Measurements from ENCODE around the gene LIX1L.

Gene LIX1L

DNA sequence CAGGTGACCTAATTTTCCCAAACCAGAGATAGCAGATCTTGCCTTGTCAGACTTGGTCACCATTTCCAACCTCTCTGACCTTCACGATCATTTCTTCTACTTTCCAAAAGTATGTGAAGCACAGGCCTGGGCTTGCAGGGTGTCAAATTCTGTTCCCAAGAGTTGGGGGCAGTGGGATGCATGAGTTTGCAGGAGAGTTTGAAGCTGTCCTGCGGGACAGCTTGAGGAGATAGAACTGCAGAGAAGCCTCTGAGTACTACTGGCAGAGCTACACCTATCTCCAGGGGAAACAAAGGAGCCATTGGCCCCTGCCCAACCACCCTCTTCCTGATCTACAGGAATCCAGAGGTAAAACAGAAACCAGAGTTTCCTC lies 27.3 kb upstream of the LIX1L start:
- no peak for DNase-seq

DNA sequence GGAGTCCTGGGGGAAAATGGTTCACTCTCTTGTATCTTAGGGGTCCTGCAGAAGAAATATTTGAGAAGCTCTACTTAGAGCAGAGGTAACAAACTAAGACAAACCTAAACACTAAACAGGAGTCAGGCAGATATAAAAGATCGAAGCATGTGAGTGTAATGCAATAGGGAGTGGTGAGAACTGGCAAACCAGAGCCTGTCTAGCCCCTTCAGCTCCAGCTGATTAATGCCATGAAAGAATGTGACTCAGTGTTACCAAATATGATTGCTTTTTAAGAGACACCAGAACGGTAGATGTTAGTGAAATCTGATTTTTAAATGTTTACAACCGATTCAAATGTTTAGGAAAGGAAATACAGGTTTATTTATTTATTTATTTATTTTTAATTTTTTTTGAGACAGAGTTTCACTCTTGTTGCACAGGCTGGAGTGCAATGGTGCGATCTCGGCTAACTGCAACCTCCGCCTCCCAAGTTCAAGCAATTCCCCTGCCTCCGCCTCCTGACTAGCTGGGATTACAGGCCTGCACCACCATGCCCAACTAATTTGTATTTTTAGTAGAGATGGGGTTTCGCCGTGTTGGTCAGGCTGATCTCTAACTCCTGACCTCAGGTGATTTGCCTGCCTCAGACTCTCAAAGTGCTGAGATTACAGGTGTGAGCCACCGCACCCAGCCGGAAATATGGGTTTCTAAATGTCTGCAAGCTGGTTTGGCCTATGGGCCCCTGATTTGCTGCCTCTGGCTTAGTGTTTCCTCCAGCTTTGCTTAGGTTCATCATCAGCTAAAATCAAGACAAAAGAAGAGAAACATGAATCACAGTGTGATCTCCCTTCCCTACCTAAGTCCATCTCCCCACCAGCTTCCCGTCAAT lies 26.4 kb upstream of the LIX1L start:
- no peak for DNase-seq

DNA sequence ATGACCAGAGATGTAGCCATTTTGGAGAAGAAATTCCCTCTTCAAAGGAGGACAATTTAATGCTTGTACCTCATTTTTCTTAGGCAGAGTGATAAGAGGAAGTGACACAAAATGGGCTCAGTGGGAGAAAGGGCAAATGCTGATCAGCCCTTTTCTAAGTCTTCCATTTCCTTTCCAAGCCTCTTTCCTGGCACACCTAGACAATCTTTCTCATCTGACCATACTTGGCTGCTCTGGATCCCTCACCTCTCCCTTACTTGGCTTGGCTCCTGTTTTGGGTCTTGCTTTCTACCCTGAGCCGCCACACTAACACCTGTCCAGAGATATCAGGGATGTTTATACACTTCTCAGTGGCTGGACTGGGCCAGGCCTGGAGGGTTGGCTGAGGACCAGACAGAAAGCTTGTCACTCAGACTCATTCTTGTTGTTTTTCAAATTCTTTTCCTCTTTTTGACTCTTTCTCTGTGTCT lies 25.4 kb upstream of the LIX1L start:
- DNase-seq: no peak

DNA sequence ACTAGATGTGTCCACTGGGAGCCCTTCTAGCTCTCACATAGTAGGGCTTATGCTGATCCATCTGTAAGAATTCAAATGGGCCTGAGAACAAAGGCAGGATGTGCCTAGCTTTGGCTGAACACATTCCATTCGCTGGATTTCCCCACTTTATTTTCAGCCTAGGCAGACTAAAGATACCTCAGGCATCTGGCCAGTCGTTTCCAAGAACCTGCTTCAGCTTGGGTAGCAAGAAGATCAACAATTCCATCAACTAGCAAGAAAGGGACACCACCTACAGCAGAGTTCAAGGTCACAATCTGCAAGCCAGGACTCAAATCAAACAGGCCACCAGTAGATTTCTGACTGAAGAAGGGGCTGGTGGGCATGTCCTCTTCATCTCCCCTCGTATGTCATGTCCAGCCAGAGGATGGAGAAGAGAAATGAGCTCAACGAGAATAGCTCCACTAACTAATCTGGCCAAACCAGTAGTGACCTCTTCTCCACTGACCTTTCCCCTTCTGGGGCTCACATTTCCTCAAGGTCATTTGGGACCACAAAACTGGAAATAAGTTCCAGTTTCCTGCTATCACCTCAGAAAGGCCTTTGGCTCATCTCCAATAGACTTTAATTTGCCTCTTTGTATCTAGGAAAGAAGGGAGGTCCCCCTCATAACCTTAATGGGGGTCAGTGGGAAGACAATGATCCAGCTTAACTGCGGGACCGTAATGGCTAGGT lies 24.4 kb upstream of the LIX1L start:
- DNase-seq: no peak

DNA sequence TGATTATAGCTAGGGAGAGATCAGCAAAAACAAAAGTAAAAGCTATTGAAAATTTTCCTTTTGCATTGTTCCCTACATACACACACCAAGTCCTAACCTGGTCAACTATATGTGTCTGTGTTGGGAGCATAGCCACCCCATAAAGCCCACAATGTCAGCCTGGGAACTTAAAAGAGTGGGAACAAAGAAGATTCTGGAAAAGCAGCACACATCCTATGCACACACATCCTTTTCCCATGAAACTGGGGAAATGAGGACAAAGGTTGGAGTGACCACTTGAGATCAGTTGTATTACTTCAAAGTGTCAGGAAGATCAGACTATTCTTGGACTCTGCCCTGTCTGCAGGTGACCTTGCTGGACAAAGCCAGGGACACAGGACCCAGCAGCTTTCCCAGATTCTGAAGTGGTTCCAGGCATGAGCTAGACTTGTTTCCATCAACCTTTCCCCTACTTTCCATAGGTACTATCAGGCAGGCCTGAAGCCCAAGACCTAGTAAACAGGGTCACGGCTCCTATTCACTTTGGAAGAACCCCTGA lies 22.7 kb upstream of the LIX1L start:
- DNase-seq: no peak

DNA sequence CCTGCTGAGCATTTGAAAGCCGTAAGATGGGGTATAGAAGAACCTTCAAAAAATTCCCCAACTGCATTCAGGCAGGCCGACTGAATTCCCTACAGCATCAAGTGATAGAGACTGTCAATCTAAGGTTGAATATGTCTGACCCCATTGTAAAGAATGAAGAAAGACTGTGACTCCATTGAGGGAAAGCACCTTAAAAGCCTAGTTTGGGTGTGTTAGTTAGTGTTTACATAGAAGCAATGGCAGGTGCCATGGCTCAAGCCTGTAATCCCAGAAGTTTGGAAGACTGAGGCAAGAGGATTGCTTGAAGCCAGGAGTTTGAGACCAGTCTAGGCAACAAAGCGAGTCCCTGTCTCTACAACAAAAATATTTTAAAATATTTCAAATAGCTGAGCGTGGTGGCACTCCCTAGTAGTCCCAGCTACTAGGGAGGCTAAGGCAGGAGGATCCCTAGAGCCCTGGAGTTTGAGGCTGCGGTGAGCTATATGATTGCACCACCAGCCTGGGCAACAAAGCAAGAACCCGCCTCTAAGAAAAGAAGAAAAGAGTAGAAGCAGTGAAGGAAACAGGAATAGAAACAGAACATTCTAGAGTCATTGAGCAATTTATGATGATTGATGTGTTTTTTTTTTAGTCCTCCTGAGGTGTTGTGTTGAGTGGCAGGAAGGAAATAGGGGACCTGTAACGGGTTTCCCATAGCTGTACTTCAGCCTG lies 22.1 kb upstream of the LIX1L start:
- no peak for DNase-seq

DNA sequence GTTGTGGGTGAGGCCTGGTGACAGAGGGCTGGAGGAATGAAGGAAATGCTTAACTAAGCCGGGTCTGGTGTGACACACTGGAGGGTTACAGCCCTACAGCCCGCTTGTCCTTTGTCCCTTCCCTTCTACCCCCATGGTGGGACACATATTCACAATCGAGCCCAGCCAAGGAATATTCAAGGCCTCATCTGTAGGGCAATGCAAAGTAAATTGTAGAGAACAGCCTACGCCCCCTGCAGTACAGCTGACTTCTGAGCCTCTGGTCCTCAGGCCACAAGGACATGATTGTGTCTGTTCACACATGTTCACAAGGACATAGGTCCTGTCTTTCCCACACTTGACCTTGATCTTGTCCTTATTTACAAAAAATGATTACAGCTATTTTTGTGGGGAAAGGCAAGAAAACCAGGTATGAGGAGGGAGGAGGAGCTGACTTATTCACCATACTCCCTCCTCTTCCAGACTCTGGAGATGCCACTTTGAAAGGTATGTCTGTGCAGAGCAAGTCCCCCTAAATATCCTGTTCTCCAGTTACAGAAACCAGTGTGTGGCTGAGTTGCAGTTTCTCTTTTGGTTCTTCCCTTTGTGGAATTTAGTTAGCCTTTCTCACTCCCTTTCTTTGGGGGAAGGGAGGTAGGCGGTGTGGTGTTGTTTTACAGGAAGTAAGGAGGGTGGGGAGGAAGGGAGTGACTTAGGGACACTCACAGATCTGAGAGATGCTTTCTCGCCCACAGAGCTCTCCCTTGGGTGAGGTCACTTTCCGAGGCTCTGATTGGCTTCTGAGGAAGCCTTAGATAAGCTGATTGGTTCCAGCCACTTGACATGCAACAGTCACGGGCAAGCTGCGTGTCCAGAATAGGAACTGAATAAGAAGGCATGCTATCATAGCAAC lies 21.3 kb upstream of the LIX1L start:
- DNase-seq: peak; percentile 98

DNA sequence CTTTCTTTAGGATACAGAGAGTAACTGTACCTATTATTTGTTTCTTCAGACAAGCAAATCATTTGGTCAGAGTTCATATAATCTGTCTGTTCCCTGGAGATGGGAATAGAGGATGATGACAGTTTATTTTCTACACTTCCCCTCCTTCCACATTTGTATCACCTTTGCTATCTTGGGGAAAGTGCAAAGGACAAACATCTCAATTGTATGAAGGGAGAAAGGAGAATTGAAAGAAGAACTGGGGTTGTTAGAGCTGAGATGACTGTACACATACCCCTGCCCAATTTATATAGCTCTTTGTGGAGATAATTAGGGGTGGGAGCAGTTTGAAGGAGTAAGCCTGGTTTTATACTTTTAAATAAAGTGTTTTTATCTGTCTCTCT lies 20.6 kb upstream of the LIX1L start:
- no peak for DNase-seq

DNA sequence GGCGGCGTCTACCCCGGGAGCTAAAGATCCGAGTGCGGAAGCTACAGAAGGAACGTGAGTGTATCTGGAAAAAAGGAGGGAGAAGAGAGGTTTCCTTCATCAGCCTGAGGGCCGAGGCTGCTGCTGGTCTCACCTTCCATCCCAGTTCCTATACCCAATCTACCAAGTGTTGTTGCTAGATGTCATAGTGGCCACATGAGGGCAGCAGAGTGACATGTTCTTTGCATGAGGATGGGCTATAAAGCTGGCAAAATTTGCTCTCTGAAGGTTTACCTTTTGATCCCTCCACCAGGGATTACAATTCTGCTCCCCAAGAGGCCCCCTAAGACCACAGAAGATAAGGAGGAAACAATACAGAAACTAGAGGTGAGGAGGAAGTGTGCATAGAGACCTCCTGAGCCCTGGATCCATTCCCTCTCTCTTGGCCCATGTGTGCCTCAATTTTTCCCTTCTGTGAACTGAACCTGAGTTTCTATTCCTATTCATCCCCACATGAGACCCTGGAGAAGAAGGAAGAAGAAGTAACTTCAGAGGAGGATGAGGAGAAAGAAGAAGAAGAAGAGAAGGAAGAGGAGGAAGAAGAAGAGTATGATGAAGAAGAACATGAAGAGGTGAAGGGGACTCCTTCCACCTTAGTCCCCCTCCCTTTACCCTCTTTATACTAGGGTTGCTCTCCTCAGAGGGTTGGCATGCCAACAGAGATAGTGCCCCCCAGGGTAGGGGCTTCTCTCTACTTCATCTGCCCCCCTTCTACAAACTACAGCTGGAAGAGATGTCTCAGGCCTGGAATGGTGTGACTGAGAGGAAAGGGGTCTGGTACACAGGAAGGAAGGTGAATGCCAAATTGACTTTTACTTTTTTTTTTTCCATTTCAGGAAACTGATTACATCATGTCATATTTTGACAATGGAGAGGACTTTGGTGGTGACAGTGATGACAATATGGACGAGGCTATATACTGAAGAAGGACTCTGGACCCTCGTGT lies 20.0 kb upstream of the LIX1L start:
- DNase-seq: peak; percentile 90

DNA sequence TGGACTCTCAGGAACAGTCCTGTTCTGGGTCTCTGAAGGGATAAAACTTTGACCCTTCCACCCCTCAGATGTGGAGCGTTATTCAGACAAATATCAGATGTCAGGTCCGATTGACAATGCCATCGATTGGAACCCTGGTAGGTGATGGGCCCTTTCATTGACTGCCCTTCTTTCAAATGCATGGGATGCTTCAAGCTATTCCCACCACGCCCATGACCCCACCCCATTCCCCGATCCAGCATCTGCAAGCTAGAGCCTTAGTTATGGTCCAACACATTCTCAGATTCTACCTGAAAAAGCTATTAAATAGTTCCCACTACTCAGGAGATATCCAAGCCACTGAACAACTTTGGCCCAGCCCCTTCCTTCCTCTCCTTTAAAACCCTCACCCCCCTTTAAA lies 19.2 kb upstream of the LIX1L start:
- DNase-seq: no peak

DNA sequence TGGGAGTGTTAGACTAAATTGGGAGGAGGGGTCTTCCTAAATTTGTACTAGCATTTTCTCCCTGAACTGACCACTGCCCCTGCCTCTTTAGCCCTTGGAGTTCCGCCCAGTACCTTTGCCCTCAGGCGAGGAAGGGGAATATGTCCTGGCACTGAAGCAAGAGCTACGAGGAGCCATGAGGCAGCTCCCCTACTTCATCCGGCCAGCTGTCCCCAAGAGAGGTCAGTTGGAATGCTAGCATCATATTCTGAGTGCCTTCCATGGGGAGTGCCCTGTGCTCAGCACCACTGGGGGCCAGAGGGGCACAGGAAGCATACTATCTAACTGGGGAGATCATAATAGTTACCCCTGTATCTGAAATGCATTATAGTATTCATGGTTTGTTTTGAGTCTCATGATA lies 17.4 kb upstream of the LIX1L start:
- no peak for DNase-seq

DNA sequence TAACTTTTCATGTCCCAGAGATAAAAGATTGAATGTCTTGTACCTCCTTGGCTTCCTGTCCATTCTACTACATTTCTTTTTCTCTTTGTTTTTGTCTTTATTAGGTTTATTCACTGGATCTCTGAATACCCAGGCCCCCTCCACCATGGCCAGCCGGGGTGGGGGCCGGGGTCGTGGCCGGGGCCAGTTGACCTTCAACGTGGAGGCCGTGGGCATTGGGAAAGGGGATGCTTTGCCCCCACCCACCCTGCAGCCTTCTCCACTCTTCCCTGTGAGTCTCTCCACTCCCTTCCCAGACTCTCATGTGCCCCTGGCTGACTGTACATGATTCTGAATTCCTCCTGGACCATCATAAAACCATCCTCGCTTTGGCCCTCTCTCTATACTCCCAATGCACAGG lies 16.9 kb upstream of the LIX1L start:
- no peak for DNase-seq

DNA sequence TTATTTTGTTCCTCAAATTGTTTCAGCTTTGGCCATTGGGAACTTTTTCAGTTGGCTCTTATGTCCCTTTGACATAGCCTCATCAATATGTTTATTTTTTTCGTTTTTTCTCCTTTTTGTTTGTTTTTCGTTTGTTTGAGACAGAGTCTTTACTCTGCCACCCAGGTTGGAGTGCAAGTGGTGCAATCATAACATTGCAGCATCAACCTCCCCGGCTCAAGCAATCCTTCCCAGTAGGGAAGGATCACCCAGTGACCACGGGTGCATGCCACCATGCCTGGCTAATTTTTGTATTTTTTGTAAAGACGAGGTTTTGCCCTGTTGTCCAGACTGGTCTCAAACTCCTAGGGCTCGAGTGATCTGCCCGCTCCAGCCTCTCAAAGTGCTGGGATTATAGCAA lies 14.8 kb upstream of the LIX1L start:
- DNase-seq: no peak

DNA sequence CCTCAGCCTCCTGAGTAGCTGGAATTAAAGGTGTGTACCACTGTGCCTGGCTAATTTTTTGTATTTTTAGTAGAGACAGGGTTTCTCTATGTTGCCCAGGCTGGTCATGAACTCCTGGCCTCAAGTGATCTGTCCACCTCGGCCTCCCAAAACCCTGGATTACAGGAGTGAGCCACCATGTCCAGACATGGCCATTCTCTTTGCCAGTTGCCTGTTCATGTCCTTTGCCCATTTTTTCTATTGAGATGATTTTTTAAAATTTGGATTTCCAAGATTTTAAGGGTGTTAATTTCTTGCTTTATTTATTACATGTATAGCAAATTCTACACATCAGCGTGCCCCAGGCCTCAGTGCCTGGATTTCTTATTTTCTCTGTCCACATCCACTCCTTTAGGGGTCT lies 9.5 kb upstream of the LIX1L start:
- no peak for DNase-seq

DNA sequence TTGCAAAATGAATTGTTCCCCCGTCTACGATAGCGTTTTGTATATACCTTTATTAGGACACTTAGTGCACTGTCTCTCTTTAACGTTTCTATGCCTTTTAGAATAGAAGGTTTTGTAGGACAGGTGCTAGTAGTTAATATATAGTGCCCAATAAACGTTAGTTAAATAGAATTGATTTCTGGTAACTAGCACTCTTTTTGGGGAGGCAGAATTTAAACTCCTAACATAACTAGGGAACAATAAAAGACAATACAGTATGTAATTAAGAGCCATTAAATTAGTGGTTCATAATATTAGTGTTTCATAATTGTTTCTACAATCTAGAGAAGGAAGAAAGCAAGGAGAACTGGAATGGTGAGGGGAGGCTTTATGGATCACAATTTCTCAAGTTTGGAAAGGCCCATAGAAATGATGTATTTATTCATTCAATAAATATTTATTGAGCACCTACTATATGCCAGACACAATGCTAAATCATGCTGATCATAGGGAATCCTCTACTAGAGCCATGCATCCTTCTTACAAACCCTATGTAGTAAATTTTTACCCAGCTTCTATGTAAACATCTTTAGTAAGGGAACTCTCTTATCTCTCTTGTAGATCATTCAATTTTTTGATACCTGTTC lies 7.4 kb upstream of the LIX1L start:
- no peak for DNase-seq

DNA sequence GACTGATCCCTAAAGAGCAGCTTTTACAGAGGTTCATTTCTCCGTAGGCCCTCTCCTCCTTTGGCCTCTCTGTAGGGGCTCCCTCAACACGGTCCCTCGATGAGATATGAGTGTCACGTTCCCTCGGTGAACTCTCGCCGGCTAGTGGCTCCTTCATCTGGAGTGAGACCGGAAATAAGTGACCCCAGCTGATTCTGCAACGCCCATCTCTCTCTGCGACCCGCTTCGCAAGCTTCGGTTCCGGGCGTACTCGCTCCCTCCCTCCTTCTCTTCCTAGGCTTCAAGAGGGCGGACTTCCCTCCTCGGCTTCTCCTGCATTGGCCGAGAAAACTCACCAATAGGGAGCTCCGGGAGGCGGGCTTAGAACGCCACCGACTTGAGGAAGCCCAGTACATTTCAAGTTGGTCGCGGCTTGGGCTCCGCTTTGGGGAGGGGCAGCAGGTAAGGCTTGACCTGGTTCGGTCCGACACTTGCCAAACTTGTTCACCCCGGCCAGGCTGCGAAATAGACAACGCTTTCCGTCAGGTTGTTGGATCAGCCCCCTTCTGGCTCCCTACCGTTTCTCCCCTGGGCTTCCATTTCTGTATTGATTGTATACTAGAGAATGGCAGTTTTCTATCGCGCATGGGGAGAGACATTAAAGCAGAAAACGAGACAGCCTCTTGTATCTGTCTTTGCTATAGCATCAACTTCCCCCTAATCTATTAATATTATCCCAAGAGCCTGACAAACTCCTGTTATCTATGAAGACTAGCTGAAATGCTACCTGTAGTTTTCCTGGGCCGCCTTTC lies 6.7 kb upstream of the LIX1L start, which contains the start of the genes ANKRD34A and POLR3GL:
Gene ANKRD34A (minus strand): TSS at position 248 of the 791 bp plus-strand sequence. CDS start 2,816 bp downstream, outside the sequence.
Gene POLR3GL (plus strand): TSS at position 363 of the 791 bp plus-strand sequence. CDS start 10,176 bp downstream, outside the sequence.
- peak; percentile 94 for DNase-seq

DNA sequence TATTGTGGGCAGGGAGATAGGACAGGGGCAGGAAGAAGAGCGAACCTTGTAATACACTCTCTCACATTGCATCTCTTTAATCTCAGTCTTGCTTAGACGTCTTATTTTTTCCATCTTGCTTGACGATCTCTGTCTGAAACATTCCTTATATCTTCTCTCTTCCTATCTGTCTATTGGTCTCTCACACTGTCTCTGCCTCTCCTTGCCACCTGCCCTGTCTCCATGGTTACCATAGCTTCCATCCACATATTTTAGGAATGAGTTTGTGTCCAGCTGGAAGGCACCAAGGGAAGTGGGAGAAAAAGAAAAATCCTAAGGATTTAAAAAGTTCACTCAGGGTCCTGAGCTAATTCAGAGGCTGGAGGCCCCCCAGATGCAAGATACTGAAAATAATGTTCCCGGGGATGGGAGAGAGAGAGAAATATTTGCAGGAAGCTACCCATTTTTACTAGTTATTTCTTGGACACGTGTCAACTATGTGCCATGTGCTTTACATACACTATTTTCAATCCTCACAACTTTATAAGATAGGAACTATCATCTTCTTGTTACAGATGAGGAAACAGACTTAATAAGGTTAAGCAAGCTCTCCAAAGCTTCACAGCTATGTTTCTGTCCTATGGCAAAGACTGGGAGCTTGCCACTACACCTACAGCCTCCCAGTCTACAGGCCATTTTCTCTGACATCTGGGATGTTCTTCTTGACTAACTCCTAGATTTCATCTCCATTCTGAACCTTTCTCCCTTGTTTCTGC lies 5.6 kb upstream of the LIX1L start:
- peak; percentile 43 for DNase-seq

All from DMS79 treated with DMSO at 0.1 percent for 48 hours (cell line).